SK-N-MC (cell line): Measurements from ENCODE around the gene DCP2.

Source experiments
- EZH2 ChIP-seq: fragments of 200-600 bp; sonication (generic); IDR thresholded peaks from one replicate; pipeline ENCODE4 v1.6.1; 2017; ENCODE audit warnings: antibody characterized with exemption
- POLR2AphosphoS5 ChIP-seq: IDR thresholded peaks from 2 replicates; pipeline ENCODE4 v1.6.1; 2012; ENCODE audit warnings: mild to moderate bottlenecking, low read depth, low read length, borderline replicate concordance

DNA sequence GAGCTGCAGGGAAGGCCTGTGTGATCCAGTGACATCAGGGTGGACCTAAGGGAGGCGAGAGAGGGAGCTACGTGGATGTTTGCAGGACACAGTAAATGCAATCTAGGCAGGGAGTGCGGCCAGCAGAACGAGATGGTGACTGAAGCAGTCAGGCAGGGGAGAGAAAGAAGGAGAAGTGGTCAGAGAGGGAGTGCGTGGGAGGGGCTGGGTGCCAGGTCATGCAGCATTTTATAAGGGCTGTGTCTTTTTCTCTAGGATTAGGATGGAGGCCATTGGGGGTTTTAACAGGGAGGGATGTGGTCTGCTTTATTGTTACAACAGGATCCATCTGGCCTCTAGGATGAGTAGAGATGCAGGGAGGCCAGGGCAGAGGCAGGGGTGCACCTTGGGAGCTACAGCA lies 80.4 kb downstream of the DCP2 start:
- no peak for TF ChIP-seq EZH2
- no peak for TF ChIP-seq POLR2AphosphoS5
